GM12878 (cell line): ENCODE results near the gene NLGN1. TPM values are rescaled to one million over a fixed set of nuclear protein-coding genes. Genes with fewer than 3 reads are reported as not detected.

Source experiments
- ATAC-seq: fragments of 200-7000 bp; cut with Tn5 transposase; 3 replicates; pipeline ENCODE4 v1.9.1; 2020; ENCODE audit warnings: mild to moderate bottlenecking, moderate library complexity
- BruUV-seq: library from RNA; stranded (reverse); fragments of 400-500 nt; replicated peaks from 2 replicates; lab custom pipeline; 2021; lab: Mats Ljungman, UMichigan
- CTCF ChIA-PET: fragments of 300-600 bp; sonication (Branson Sonifier 250); formaldehyde crosslinking; extraction: SDS; loops from one replicate; lab custom pipeline; 2021; ENCODE audit warnings: inconsistent platforms; lab: Yijun Ruan, JAX
- POLR2A ChIA-PET: fragments of 350-600 bp; formaldehyde crosslinking; extraction: SDS; loops from one replicate; lab custom pipeline; 2021; ENCODE audit warnings: inconsistent platforms; lab: Charles Lee
- RAD21 ChIA-PET: fragments of 300-600 bp; sonication (Branson Sonifier 250); formaldehyde crosslinking; loops from one replicate; lab custom pipeline; 2023; ENCODE audit warnings: antibody characterized with exemption; ENCODE audit not compliant: unreplicated experiment; lab: Charles Lee
- SMC1A ChIA-PET: fragments of 300-600 bp; sonication (Branson Sonifier 250); formaldehyde crosslinking; loops from one replicate; lab custom pipeline; 2023; ENCODE audit not compliant: unreplicated experiment, uncharacterized antibody; lab: Charles Lee
- DNase-seq: peaks from one replicate; pipeline ENCODE4 v3.0.0-alpha.2; 2011; ENCODE audit warnings: low read depth, low spot score
- FAIRE-seq: peaks from 3 replicates; lab custom pipeline; 2011; peaks lifted over from hg19 to GRCh38; lab: Jason Lieb, UNC
- H2AFZ ChIP-seq: 2 replicates; pipeline ENCODE4 v1.6.0; 2011; ENCODE audit warnings: low read depth, low read length, control low read depth; ENCODE audit not compliant: control insufficient read depth
- H3K27ac ChIP-seq: 2 replicates; pipeline ENCODE4 v1.5.1; 2011; ENCODE audit warnings: control low read depth; ENCODE audit not compliant: control insufficient read depth, insufficient read depth
- H3K27me3 ChIP-seq, 2 experiments: replicated peaks in 1 of 2; 2 replicates each; pipeline versions ENCODE4 v1.6.0 to v1.6.1; 2011; ENCODE audit warnings: low read length in 1 of 2; ENCODE audit not compliant: control insufficient read depth in 2 of 2, insufficient read depth in 2 of 2
- H3K36me3 ChIP-seq, 2 experiments: 2 replicates each; pipeline ENCODE4 v1.5.1; 2011; ENCODE audit warnings: low read length in 1 of 2; ENCODE audit not compliant: control insufficient read depth in 2 of 2, insufficient read depth in 2 of 2
- H3K4me1 ChIP-seq: 2 replicates; pipeline ENCODE4 v1.6.1; 2011; ENCODE audit warnings: mild to moderate bottlenecking, low read length, moderate library complexity, mixed read lengths; ENCODE audit not compliant: control insufficient read depth, insufficient read depth
- H3K4me2 ChIP-seq: 2 replicates; pipeline ENCODE4 v1.6.0; 2011; ENCODE audit warnings: control low read depth; ENCODE audit not compliant: control insufficient read depth, insufficient read depth
- H3K4me3 ChIP-seq: fragments of 200-600 bp; sonication (generic); 2 replicates; pipeline ENCODE4 v1.5.1; 2016
- H3K79me2 ChIP-seq: 2 replicates; pipeline ENCODE4 v1.6.0; 2011; ENCODE audit warnings: low read length; ENCODE audit not compliant: control insufficient read depth, insufficient read depth
- H3K9ac ChIP-seq: 2 replicates; pipeline ENCODE4 v1.8.0; 2011; ENCODE audit warnings: low read length, control low read depth, mixed read lengths; ENCODE audit not compliant: control insufficient read depth, insufficient read depth
- H3K9me3 ChIP-seq: replicated peaks from 3 replicates; pipeline ENCODE4 v1.5.1; 2011; ENCODE audit warnings: mild to moderate bottlenecking, low read length; ENCODE audit not compliant: control insufficient read depth, insufficient read depth
- H4K20me1 ChIP-seq: 2 replicates; pipeline ENCODE4 v1.6.0; 2011; ENCODE audit not compliant: control insufficient read depth, insufficient read depth
- ASH2L ChIP-seq: fragments of 300-600, 200-600 bp; sonication (generic); IDR thresholded peaks from 2 replicates; pipeline ENCODE4 v1.6.1; 2017; ENCODE audit warnings: low read depth, mild to moderate bottlenecking, borderline replicate concordance
- BACH1 ChIP-seq: fragments of 450-650 bp; IDR thresholded peaks from 2 replicates; pipeline ENCODE4 v1.6.1; 2017; ENCODE audit warnings: mild to moderate bottlenecking, borderline replicate concordance
- BCL11A ChIP-seq: IDR thresholded peaks from 2 replicates; pipeline ENCODE4 v1.6.1; 2011; ENCODE audit warnings: low read depth, low read length
- CREM ChIP-seq: IDR thresholded peaks from 2 replicates; pipeline ENCODE4 v1.6.1; 2014; ENCODE audit warnings: antibody characterized with exemption, low read depth
- EGR1 ChIP-seq, 2 experiments: IDR thresholded peaks; 1 replicate in 1 of 2; 2 replicates in 1 of 2; pipeline ENCODE4 v1.6.1; 2011 to 2012; ENCODE audit warnings: low read depth in 2 of 2, low read length in 2 of 2, borderline replicate concordance in 1 of 2, mild to moderate bottlenecking in 1 of 2, moderate library complexity in 1 of 2
- EZH2 ChIP-seq: IDR thresholded peaks from 2 replicates; pipeline ENCODE4 v1.6.1; 2012; ENCODE audit warnings: low read depth, mild to moderate bottlenecking, control low read depth, inconsistent platforms, low read length, borderline replicate concordance; ENCODE audit not compliant: control insufficient read depth
- FOXK2 ChIP-seq: fragments of 450-650 bp; IDR thresholded peaks from 2 replicates; pipeline ENCODE4 v1.6.1; 2017; ENCODE audit warnings: mild to moderate bottlenecking, moderate library complexity
- FOXM1 ChIP-seq: IDR thresholded peaks from 2 replicates; pipeline ENCODE4 v1.6.1; 2012; ENCODE audit warnings: low read depth, mild to moderate bottlenecking, inconsistent platforms, low read length, moderate library complexity
- MTA3 ChIP-seq: IDR thresholded peaks from 2 replicates; pipeline ENCODE4 v1.6.1; 2012; ENCODE audit warnings: low read length, inconsistent platforms, borderline replicate concordance
- MYB ChIP-seq: fragments of 150-350 bp; IDR thresholded peaks from 2 replicates; pipeline ENCODE4 v1.6.1; 2014; ENCODE audit warnings: mild to moderate bottlenecking, low read depth, low read length, borderline replicate concordance
- NFYA ChIP-seq: IDR thresholded peaks from 2 replicates; pipeline ENCODE4 v1.6.1; 2011; ENCODE audit warnings: low read depth, mild to moderate bottlenecking, low read length, improper control_type of control experiment, borderline replicate concordance
- NFYB ChIP-seq: IDR thresholded peaks from 2 replicates; pipeline ENCODE4 v1.6.1; 2011; ENCODE audit warnings: low read depth, mild to moderate bottlenecking, low read length, improper control_type of control experiment, moderate library complexity; ENCODE audit not compliant: insufficient read depth
- SMAD1 ChIP-seq: fragments of 450-650 bp; IDR thresholded peaks from 2 replicates; pipeline ENCODE4 v1.6.1; 2018; ENCODE audit warnings: mild to moderate bottlenecking, low read depth; ENCODE audit not compliant: partially characterized antibody
- ZSCAN29 ChIP-seq: fragments of 450-650 bp; IDR thresholded peaks from 2 replicates; pipeline ENCODE4 v1.6.1; 2017; ENCODE audit warnings: mild to moderate bottlenecking, moderate library complexity
- WGBS: methylation state at CpG from one replicate; pipeline ENCODE4 v1.1.6; 2016; ENCODE audit warnings: low lambda C conversion rate; ENCODE audit not compliant: insufficient replicate concordance, insufficient coverage; ENCODE audit errors: missing lambda C conversion rate; 5-methylcytosine and 5-hydroxymethylcytosine counted together
- in situ Hi-C: fragments of 300-500 bp; cut with MboI; formaldehyde crosslinking; loops from 9 replicates; pipeline ENCODE4 v1.14.3; 2018; ENCODE audit warnings: mixed read lengths
- intact Hi-C: fragments of 100-400 bp; cut with micrococcal nuclease; formaldehyde crosslinking; loops from one replicate; pipeline ENCODE4 v1.14.2; 2022; ENCODE audit not compliant: unreplicated experiment
- polyA plus RNA-seq, 11 experiments: library from polyadenylated mRNA; depleted of rRNA in 4 of 11; unstranded in 6 of 11; stranded (reverse) in 5 of 11; fragments of >200 nt; fragmentation: Nextera tagmentation in 4 of 11; fragmentation: Illumina TruSeq in 1 of 11; extraction: Ambion mirVana in 4 of 11; extraction: Trizol in 1 of 11; gene quantifications; 1 replicate in 1 of 11; 2 replicates in 10 of 11; pipeline versions ENCODE4 v1.2.1 to v1.2.3, GENCODE V29; 2011 to 2016; ENCODE audit warnings: inconsistent platforms in 2 of 11, missing spikeins in 2 of 11, low read depth in 1 of 11
- total RNA-seq, 4 experiments: library from RNA; depleted of rRNA in 3 of 4; stranded (reverse); fragments of >200 nt in 3 of 4; fragmentation: Illumina TruSeq in 1 of 4; extraction: Trizol in 1 of 4; gene quantifications; 2 replicates each; pipeline versions ENCODE4 v1.2.1 to v1.2.3, GENCODE V29; 2013 to 2021
- TF ChIP-seq, protein P1 (sequence below): fragments of 450-650 bp; conservative IDR thresholded peaks from 2 replicates; pipeline ENCODE4 v1.6.1; 2017; ENCODE audit warnings: mild to moderate bottlenecking, moderate library complexity
- TF ChIP-seq, protein P2 (sequence below): fragments of 150-350 bp; IDR thresholded peaks from 2 replicates; pipeline ENCODE4 v1.6.1; 2016; ENCODE audit warnings: low read depth, low read length
- TF ChIP-seq, protein P3 (sequence below): fragments of 450-650 bp; IDR thresholded peaks from 2 replicates; pipeline ENCODE4 v1.6.1; 2018; ENCODE audit warnings: mild to moderate bottlenecking, low read depth, moderate library complexity; ENCODE audit not compliant: partially characterized antibody

Gene NLGN1
- total and polyA plus RNA-seq, 10 of the 15 experiments (the other 5 are each of a cell fraction or from before 2014, with no cell fraction given): not detected

DNA sequence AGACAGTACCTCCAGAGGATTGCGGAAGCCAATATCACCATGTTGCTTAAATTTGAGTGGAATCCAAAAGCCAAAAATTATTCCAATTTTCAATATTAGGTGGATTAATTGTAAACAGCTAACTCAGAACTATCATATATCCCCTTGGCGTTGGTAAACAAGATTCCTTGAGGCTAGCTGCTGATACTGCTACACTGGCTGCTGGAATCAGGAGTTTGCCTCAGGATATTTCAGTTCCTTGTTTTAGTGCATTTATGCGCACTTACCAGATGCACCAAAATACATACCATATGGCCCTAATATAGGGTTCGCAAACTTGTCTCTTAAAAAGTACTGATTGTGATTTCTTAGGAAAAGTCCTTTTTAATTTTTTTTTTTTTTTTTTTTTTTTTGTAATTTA lies 856.4 kb downstream of the NLGN1 start:
- ChIA-PET RAD21 (interaction anchor here (0.6 kb wide), 1 partner anchor 63 kb away, joined by 5 read pairs; no protein-coding TSS in a partner anchor), CTCF (interaction anchor here (1.8 kb wide), 1 partner anchor 11 kb away, joined by 5 read pairs; no protein-coding TSS in a partner anchor), POLR2A (interaction anchor here (0.6 to 0.7 kb wide), 2 partner anchors 17 to 193 kb away, joined by 5 to 8 read pairs; no protein-coding TSS in a partner anchor), SMC1A (interaction anchor here (1.5 kb wide), 1 partner anchor 27 kb away, joined by 3 read pairs; no protein-coding TSS in a partner anchor)
- Histone ChIP-seq H3K36me3 (no peaks in the 10 kb centered on the region), H3K27me3 (no peaks in the 10 kb centered on the region), H3K9me3 (no peaks in the 10 kb centered on the region), H3K9ac (no peak overlapping the region), H2AFZ (no peak overlapping the region), H3K27ac (no peak overlapping the region), H3K79me2 (no peaks in the 10 kb centered on the region), H3K4me3 (no peak overlapping the region), H4K20me1 (no peaks in the 10 kb centered on the region), H3K4me2 (no peak overlapping the region), H3K4me1 (no peaks in the 10 kb centered on the region)
- in situ Hi-C loops (no loop called here), intact Hi-C loops (no loop called here)
- no peak for DNase-seq
- BruUV-seq: no TSS peak
- 61% methylated on average over 4 of the region's 4 CpGs for WGBS
- FAIRE-seq: no peak
- ATAC-seq: no peak
- TF ChIP-seq ASH2L: no peak
- TF ChIP-seq FOXK2: no peak
- TF ChIP-seq CREM: no peak
- no peak for TF ChIP-seq BACH1
- no peak for TF ChIP-seq SMAD1
- TF ChIP-seq, protein P1, sequence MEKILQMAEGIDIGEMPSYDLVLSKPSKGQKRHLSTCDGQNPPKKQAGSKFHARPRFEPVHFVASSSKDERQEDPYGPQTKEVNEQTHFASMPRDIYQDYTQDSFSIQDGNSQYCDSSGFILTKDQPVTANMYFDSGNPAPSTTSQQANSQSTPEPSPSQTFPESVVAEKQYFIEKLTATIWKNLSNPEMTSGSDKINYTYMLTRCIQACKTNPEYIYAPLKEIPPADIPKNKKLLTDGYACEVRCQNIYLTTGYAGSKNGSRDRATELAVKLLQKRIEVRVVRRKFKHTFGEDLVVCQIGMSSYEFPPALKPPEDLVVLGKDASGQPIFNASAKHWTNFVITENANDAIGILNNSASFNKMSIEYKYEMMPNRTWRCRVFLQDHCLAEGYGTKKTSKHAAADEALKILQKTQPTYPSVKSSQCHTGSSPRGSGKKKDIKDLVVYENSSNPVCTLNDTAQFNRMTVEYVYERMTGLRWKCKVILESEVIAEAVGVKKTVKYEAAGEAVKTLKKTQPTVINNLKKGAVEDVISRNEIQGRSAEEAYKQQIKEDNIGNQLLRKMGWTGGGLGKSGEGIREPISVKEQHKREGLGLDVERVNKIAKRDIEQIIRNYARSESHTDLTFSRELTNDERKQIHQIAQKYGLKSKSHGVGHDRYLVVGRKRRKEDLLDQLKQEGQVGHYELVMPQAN: no peak
- TF ChIP-seq MTA3: no peak
- TF ChIP-seq BCL11A: no peak
- no peak for TF ChIP-seq EGR1 (IDR thresholded peaks at IDR 0.05; ENCODE audit: borderline replicate concordance in 1 of 2, low read depth in 2 of 2, low read length in 2 of 2)
- TF ChIP-seq EZH2: no peak
- TF ChIP-seq, protein P2, sequence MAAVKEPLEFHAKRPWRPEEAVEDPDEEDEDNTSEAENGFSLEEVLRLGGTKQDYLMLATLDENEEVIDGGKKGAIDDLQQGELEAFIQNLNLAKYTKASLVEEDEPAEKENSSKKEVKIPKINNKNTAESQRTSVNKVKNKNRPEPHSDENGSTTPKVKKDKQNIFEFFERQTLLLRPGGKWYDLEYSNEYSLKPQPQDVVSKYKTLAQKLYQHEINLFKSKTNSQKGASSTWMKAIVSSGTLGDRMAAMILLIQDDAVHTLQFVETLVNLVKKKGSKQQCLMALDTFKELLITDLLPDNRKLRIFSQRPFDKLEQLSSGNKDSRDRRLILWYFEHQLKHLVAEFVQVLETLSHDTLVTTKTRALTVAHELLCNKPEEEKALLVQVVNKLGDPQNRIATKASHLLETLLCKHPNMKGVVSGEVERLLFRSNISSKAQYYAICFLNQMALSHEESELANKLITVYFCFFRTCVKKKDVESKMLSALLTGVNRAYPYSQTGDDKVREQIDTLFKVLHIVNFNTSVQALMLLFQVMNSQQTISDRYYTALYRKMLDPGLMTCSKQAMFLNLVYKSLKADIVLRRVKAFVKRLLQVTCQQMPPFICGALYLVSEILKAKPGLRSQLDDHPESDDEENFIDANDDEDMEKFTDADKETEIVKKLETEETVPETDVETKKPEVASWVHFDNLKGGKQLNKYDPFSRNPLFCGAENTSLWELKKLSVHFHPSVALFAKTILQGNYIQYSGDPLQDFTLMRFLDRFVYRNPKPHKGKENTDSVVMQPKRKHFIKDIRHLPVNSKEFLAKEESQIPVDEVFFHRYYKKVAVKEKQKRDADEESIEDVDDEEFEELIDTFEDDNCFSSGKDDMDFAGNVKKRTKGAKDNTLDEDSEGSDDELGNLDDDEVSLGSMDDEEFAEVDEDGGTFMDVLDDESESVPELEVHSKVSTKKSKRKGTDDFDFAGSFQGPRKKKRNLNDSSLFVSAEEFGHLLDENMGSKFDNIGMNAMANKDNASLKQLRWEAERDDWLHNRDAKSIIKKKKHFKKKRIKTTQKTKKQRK: no peak
- TF ChIP-seq, protein P3, sequence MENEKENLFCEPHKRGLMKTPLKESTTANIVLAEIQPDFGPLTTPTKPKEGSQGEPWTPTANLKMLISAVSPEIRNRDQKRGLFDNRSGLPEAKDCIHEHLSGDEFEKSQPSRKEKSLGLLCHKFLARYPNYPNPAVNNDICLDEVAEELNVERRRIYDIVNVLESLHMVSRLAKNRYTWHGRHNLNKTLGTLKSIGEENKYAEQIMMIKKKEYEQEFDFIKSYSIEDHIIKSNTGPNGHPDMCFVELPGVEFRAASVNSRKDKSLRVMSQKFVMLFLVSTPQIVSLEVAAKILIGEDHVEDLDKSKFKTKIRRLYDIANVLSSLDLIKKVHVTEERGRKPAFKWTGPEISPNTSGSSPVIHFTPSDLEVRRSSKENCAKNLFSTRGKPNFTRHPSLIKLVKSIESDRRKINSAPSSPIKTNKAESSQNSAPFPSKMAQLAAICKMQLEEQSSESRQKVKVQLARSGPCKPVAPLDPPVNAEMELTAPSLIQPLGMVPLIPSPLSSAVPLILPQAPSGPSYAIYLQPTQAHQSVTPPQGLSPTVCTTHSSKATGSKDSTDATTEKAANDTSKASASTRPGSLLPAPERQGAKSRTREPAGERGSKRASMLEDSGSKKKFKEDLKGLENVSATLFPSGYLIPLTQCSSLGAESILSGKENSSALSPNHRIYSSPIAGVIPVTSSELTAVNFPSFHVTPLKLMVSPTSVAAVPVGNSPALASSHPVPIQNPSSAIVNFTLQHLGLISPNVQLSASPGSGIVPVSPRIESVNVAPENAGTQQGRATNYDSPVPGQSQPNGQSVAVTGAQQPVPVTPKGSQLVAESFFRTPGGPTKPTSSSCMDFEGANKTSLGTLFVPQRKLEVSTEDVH: no peak
- no peak for TF ChIP-seq NFYA
- no peak for TF ChIP-seq ZSCAN29
- no peak for TF ChIP-seq MYB
- TF ChIP-seq NFYB: no peak
- no peak for TF ChIP-seq FOXM1
